AG09309 (cell line): ENCODE measurements around the gene PTS.

Experiments used
- DNase-seq: peaks from one replicate; pipeline ENCODE4 v3.0.0-alpha.2; 2010; ENCODE audit warnings: low read depth
- H3K4me3 ChIP-seq: 2 replicates; pipeline ENCODE4 v1.5.1; 2011; ENCODE audit warnings: mild to moderate bottlenecking, low read depth, low read length, moderate library complexity; ENCODE audit not compliant: control insufficient read depth
- TF ChIP-seq, protein P1 (sequence below): IDR thresholded peaks from 2 replicates; pipeline ENCODE4 v1.5.1; 2011; ENCODE audit warnings: mild to moderate bottlenecking, low read depth, low read length, inconsistent platforms; ENCODE audit not compliant: insufficient read depth, control insufficient read depth; ENCODE audit errors: missing control alignments

Gene PTS

DNA sequence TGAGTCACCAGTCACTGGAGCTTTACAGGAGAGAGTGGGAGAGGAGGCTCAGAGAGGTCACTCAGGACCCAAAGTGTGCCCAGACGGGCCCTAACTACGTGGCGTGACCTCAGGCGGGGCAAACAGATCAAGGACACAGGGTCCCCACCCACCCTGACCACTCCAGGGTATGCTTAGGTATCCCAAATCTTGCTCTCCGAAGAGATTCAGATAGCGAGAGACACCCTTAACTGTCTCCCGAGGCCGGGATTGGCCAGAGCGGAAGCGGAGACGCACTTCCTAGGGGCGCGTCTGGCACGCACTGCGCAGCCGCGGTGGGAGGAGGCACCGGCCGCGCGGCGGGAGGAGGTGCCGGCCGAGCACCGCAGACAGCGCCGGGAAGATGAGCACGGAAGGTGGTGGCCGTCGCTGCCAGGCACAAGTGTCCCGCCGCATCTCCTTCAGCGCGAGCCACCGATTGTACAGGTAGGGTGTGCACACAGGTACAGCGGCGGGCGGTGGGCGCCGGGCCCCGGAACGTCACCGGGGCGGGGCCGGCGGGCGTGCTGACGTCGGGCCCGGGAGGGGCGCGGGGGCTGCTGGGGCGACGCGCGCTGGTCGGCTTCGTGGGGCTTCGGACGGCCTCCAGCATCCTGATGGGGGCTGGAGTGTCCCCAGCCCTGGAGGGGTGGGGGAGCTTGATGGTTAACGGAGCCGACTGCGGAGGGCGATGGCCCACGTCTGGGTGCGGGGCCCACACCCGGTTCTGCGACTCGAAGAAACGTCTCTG, at the start of gene PTS:
Gene PTS, plus strand, starts transcription at position 367 of the 769 bp plus-strand sequence. Its CDS starts 16 bp downstream, at position 383.
- DNase-seq = no peak
- H3K4me3 ChIP-seq = peak within 1 kb of the TSS; percentile 55
- TF ChIP-seq, protein P1, sequence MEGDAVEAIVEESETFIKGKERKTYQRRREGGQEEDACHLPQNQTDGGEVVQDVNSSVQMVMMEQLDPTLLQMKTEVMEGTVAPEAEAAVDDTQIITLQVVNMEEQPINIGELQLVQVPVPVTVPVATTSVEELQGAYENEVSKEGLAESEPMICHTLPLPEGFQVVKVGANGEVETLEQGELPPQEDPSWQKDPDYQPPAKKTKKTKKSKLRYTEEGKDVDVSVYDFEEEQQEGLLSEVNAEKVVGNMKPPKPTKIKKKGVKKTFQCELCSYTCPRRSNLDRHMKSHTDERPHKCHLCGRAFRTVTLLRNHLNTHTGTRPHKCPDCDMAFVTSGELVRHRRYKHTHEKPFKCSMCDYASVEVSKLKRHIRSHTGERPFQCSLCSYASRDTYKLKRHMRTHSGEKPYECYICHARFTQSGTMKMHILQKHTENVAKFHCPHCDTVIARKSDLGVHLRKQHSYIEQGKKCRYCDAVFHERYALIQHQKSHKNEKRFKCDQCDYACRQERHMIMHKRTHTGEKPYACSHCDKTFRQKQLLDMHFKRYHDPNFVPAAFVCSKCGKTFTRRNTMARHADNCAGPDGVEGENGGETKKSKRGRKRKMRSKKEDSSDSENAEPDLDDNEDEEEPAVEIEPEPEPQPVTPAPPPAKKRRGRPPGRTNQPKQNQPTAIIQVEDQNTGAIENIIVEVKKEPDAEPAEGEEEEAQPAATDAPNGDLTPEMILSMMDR = no peak

DNA sequence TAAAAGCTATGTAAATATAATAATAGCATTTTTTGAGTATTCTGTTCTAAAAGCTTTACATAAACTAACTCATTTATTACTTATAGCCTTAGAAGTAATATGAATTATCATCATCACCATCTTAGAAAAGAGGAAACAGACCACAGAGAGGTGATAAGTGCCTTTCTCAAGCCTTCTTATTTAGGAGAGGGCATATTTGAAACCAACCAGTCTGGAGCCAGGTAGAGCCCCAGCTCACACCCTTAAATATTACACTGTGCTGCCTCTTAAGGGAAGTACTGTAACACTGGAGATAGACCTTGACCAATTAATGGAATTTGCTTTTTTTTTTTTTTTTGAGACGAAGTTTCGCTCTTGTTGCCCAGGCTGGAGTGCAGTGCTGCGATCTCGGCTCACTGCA, 48.6 kb upstream of the PTS start:
- no peak overlapping the region for H3K4me3 ChIP-seq
- TF ChIP-seq, protein P1 = no peak
- DNase-seq = no peak

DNA sequence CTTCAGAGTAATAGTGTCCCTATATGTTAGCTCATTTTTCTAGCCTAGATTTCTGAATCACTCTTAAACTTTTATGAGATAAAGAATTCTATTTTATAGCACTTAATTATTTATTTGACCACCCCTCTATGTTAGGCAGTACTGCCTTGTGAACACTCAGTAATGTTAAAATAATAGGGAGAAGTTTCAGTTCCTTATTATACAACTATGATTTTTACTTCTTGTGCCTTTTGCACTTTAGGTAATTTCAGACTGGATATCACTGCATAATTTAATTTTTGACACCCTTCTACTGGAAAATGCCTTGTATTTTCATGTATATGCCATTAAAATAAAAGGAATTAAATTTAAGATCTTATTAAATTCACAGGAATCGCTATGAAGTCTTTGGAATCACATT, 47.8 kb upstream of the PTS start:
- TF ChIP-seq, protein P1 = no peak
- no peak overlapping the region for H3K4me3 ChIP-seq
- no peak for DNase-seq

DNA sequence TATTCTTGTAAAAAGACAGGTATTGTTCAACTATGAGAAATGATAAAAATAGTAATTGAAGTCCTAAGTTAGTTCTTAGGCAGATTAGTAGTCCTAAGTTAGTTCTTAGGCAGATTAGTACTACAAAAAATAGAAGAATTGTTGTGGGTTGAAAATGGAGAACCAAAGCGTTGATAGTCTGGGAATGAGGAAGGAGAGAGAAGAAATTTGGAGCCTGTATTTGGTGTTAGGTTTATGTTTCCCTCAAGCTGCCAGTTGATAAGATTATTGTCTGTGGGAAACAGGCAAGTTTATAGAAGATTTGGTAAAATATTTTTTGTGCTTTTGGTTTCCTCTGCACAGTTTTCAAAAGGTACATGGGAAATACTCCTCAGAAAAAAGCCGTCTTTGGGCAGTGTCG, 47.3 kb upstream of the PTS start:
- no peak for DNase-seq
- TF ChIP-seq, protein P1 = no peak
- no peak overlapping the region for H3K4me3 ChIP-seq

DNA sequence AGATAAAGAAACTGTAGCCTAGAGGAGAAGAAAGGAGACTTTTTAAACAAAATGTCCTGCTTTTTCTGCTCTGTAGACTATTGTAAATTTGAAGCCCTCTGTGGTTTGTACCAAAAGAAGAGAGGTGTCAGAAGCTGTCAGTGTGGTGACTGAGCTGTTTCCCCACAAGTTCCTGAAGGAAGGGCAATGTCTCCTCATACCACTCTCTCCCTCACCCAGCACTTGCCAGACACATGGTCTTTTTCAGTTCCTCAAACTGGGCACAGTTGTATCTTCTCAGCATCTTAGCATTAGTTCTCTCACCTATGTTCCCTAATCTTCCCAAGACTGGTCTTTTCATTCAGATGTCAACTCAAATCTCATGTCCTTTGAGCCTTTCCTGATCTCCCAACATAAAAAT, 46.6 kb upstream of the PTS start:
- H3K4me3 ChIP-seq = no peak overlapping the region
- TF ChIP-seq, protein P1 = no peak
- no peak for DNase-seq

DNA sequence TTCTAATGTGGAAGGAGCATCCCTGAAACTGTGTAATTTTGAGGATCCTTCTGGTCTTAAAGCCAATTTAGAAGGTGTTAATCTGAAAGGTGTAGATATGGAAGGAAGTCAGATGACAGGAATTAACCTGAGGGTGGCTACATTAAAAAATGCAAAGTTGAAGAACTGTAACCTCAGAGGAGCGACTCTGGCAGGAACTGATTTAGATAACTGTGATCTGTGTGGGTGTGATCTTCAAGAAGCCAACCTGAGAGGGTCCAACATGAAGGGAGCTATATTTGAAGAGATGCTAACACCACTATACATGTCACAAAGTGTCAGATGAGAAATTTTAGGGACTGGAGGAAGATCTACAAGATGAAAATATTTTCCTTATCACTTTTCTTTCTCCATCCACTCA, 43.4 kb upstream of the PTS start:
- no peak for DNase-seq
- H3K4me3 ChIP-seq = no peak overlapping the region
- TF ChIP-seq, protein P1 = no peak
